NCI-H82 treated with DMSO at 0.1 percent for 48 hours (cell line): ENCODE data around the gene RPE65.
"Not testable (repeated sequence)": the region's sequence is repeated elsewhere in the genome, so short reads cannot be mapped to it uniquely, and the experiment has no call there.

Source experiments
- DNase-seq: peaks from one replicate; lab custom pipeline; 2025; ENCODE audit not compliant: unreplicated experiment; lab: John Stamatoyannopoulos, UW

Gene RPE65

DNA sequence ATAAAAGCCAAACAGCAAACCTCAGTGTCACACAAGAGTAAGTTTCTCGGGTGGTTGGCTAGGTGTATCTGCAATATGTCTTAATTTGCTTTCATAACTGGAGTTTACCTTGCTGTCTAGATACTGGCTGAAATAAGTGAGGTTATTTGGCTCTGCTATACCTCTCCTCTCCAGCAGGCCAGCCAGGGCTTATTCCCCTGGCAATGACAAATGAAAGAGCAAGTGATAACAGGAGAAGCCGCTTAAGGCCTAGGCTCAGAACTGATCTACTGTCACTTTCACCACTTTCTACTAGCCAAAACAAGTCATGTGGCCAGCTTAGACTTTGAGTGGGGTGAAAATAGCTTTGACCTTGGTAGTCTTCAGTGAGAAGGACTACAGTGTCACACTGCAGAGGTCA, 4.8 kb upstream of the RPE65 start:
- peak; percentile 46 for DNase-seq

- DNase-seq, result no peak
These were observed 3.4 kb upstream of the RPE65 start for GRCh38 chr1:68453060-68453670.

DNA sequence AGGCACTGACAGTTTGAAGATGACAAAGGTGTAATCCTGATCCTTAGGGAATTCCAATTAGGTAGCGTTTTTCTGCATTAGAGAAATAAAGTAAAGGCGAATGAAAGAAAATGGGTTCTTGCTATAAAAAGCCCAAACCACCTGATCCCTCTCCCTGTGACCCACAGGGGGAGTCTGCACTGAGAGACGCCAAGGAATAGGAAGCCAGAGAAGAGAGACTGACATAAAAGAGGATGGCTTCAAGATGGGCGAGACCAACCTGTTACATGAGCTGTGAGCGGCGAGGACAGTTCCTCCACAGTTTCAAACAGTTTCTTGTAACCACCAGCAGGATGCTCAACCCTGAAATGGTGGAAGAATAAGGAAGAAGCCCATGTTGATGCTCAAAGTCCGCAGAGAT, 1.4 kb downstream of the RPE65 start:
- no peak for DNase-seq

GRCh38 chr1:68445709-68446108, 4.0 kb downstream of the RPE65 start:
- no peak for DNase-seq

GRCh38 chr1:68442822-68443556, 6.8 kb downstream of the RPE65 start:
- DNase-seq, result peak; percentile 52

GRCh38 chr1:68442006-68442405, 7.7 kb downstream of the RPE65 start:
- DNase-seq, result no peak

DNA sequence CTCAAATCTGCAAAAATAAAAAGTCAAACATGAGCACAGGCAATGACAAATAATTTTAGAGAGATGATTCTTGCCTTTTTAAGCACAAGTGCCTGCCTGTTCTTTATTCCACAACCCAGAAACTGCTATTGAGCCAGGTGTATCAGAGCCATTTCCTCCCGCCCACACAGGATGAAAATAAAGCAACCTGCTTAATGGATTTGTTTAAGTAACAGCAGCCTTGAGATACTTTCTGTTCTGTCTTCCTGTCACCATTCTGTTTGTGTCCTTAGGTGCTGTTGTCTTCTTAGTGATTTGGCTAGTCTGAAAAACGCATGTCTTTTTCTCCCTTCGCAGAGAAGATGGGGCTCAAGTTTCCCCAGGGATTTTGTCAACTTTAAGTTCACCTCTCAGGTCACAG, 11.4 kb downstream of the RPE65 start:
- DNase-seq, result no peak

- no peak for DNase-seq
These were observed 16.4 kb downstream of the RPE65 start for GRCh38 chr1:68433395-68433794.

DNA sequence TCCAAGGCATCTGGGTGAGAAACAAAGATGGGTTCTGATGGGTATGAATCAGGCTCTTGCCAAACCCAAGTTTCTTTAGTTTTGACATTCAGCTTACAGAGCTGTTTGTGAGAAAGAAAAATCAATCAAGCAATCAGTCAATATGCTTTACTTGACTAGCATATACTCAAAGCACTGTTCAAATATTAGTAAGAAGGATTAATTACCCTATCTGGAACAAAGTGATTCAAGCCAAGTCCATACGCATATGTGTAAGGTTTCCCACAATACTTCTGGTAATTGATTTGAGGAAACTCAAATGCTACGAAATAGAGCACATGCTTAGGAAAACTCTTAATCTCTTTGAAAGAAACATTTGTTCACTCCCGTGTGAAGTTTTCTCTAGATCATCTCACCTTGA, 18.7 kb downstream of the RPE65 start:
- no peak for DNase-seq

DNA sequence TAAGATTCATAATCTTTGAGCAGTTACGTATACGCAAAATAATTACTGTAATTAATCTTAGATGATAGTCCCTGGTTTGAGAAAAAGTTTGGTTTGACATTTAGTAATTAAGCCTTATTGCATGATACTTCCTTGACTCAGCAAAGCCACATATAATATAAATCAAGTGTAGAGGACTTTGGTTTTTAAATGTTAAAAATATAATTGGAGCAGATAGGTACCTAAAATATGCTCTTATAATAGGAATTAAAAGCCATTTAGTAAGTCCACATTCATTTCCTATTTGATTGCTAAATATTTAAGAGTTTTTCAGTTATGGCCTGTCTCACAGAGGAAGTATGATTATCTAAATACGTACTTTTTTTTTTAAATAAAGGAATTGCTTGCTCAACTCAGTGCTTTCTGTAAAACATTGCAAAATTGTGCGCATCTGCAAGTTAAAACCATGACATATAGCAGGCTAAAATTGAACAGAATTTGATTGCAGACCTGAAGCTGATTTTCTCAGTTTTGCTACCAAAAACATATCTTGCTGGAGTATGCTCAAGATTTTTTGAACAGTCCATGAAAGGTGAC, 20.4 kb downstream of the RPE65 start:
- no peak for DNase-seq

DNA sequence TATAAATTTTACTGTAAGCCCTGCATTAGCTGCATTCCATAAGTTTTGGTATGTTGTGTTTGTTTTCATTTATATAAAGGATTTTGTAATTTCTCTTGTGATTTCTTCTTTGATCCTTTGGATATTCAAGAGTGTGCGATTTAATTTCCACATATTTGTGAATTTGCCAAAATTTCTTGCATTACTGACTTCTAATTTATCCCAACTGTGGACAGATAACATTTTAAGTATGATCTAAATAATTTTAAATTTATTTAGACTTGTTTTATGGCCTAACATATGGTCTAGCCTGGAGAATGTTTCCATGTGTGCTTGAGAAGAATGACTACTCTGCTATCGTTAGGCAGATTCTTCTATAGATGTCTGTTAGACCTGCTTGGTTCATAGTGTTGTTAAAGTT, 23.2 kb downstream of the RPE65 start:
- no peak for DNase-seq

DNA sequence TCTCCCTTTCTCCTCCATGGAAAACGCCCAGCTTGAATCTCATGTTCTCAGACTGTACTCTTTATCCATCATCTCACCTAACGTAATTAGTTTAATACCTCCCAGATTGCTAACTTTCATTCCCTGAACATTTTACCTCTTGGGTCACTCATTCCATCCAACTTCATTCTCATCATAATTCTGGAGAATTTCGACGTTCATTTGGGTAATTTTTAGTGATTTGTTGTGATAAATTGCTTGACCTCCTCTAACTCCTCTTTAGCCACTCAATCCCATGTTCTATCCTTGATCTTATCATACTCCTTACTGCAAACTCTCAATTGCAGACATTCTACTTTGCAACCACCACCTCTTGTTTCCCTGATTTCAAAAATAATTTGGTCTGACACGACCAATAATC, 28.4 kb downstream of the RPE65 start:
- DNase-seq, result no peak

DNA sequence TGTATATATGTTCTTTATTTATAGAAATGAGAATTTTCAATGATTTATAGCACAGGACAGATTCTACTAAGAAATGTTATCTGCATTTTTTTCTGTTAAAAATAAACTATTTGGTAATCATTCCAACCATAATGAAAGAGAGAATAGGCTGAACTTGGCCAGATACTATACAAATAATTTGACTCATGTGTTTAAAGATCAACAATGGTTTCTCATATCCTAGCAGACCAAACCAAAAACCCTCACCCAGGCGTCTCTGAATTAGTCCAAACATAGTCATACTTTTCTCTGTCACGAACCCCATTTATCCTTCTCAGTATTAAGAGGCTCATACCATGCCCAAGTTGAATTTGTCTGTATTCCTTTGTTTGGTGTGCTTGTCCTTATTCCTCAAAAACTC, 40.3 kb downstream of the RPE65 start:
- DNase-seq, result no peak

- DNase-seq, result no peak
These were observed 48.2 kb downstream of the RPE65 start for GRCh38 chr1:68401506-68401905.

GRCh38 chr1:68395575-68395974, 54.2 kb downstream of the RPE65 start:
- DNase-seq, result not testable (repeated sequence)

DNA sequence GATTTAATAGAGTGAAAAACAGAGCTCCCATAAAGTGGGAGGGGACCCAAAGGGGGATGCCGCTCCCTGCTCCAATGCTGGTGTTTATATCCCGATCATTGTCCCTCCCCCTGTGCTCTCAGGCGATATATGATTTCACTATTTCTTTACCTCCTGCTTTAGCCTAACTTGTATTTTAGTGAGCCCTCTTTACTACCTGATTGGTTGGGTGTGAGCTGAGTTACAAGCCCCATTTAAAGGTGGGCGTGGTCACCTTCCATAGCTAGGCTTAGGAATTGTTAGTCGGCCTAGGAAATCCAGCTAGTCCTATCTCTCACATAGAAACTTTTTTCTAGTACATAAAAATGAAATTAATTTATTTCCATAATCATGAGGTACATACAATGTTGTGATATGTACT, 57.3 kb downstream of the RPE65 start:
- not testable (repeated sequence) for DNase-seq

GRCh38 chr1:68385798-68386524, 63.8 kb downstream of the RPE65 start:
- DNase-seq, result not testable (repeated sequence)

DNA sequence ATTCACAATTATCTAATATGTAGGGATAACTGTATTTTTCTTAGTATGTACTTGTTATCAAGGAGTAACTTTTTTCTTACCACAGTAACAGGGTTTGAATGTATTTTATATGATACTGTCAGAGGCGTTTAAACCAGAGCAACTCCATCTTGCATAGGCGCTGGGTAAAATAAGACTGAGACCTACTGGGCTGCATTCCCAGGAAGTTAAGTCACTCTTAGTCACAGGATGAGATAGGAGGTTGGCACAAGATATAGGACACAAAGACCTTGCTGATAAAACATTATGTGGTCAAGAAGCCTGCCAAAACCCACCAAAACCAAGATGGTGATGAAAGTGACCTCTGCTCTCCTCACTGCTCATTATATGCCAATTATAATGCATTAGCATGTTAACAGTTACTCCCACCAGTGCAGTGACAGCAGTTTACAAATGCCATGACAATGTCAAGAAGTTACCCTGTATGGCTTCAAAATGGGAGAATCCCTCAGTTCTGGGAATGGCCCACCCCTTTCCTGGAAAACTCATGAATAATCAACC, 64.8 kb downstream of the RPE65 start:
- DNase-seq, result no peak

DNA sequence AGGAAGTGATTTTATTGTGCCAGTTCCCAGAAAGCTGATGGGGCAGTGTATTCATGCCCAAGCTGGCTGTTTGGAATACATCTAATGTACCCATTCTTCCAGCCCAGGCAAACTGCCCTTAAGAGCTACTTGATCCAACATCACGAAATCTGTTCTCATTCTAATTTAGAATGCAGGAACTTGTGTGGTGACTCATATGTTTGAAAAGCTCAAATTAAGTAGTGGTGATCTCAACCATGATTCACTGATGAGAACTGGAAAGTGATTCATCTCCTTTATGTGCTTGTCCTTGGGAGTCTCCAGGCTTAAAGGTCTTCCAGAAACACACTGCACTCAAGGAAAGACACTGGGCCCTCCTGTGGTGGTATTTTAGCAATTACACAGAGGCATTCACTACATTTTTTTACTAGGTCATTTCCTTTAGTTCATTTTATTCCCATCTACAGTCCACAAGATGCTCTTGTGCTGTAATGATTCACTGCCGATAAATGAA, 65.4 kb downstream of the RPE65 start:
- no peak for DNase-seq

- no peak for DNase-seq
These were observed 66.7 kb downstream of the RPE65 start for GRCh38 chr1:68383092-68383491.

DNA sequence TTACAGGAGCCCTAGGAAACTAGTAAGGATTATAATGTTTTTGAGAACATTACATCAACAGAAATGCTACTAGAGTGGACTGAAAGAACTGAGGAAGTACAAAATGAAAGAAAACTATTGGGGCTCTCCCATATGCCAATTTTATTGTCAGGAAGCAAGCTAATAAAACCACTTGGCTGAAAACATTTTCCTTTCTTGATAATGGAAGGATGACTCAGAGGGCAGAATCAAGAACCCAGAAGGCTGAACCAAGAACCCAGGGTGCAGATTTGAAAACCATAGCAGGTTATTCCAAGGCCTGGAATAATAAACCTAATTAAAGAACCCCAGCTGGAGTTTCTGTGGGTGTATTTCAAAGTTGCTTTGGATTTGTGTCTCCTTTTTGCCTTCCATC, 70.7 kb downstream of the RPE65 start:
- no peak for DNase-seq
